SU-DHL-6 (cell line): Measurements from ENCODE around the gene KLRB1.

ENCODE experiments used
- H2AFZ ChIP-seq: fragments of 200-600 bp; sonication (generic); 2 replicates; pipeline ENCODE4 v1.6.1; 2014; ENCODE audit warnings: low read depth, mild to moderate bottlenecking, moderate library complexity, mixed read lengths, antibody characterized with exemption, low read length; ENCODE audit not compliant: severe bottlenecking
- H3F3A ChIP-seq: fragments of 200-600 bp; shearing (Covaris generic); 2 replicates; pipeline ENCODE4 v1.6.0; 2016; ENCODE audit warnings: antibody characterized with exemption, mild to moderate bottlenecking; ENCODE audit not compliant: insufficient read depth
- H3K27ac ChIP-seq: fragments of 200-600 bp; sonication (generic); 2 replicates; pipeline ENCODE4 v1.5.1; 2016; ENCODE audit warnings: low read depth, mild to moderate bottlenecking, low read length, moderate library complexity, mixed read lengths
- H3K27me3 ChIP-seq: fragments of 200-600 bp; sonication (generic), shearing (Covaris generic); 2 replicates; pipeline ENCODE4 v1.6.0; 2014; ENCODE audit warnings: mild to moderate bottlenecking, low read length
- H3K36me3 ChIP-seq: fragments of 200-600 bp; sonication (generic); 2 replicates; pipeline ENCODE4 v1.6.1; 2014; ENCODE audit warnings: mild to moderate bottlenecking, low read length, mixed read lengths
- H3K4me2 ChIP-seq: fragments of 300-600, 200-600 bp; shearing (Covaris generic), sonication (generic); 2 replicates; pipeline ENCODE4 v1.6.0; 2014; ENCODE audit warnings: low read length, low read depth, mild to moderate bottlenecking; ENCODE audit not compliant: poor library complexity, severe bottlenecking
- H3K4me3 ChIP-seq: fragments of 200-600 bp; sonication (generic); 2 replicates; pipeline ENCODE4 v1.5.1; 2014; ENCODE audit warnings: antibody characterized with exemption, low read length, mild to moderate bottlenecking, mixed read lengths; ENCODE audit not compliant: insufficient read depth, poor library complexity, severe bottlenecking
- H3K79me2 ChIP-seq: fragments of 200-600 bp; sonication (generic); 2 replicates; pipeline ENCODE4 v1.6.1; 2014; ENCODE audit warnings: mild to moderate bottlenecking, low read length, moderate library complexity; ENCODE audit not compliant: insufficient read depth
- H3K9ac ChIP-seq: fragments of 200-600 bp; sonication (generic); 2 replicates; pipeline ENCODE4 v1.7.0; 2014; ENCODE audit warnings: mild to moderate bottlenecking, low read length
- H3K9me2 ChIP-seq: fragments of 200-600 bp; sonication (generic); replicated peaks from 2 replicates; pipeline ENCODE4 v1.6.1; 2014; ENCODE audit warnings: low read length; ENCODE audit not compliant: insufficient read depth
- H3K9me3 ChIP-seq: fragments of 200-600 bp; sonication (generic); 2 replicates; pipeline ENCODE4 v1.6.1; 2014; ENCODE audit warnings: low read length, mixed read lengths; ENCODE audit not compliant: insufficient read depth
- H4K20me1 ChIP-seq: fragments of 200-600 bp; sonication (generic); 2 replicates; pipeline ENCODE4 v1.6.1; 2014; ENCODE audit warnings: low read depth, mild to moderate bottlenecking, antibody characterized with exemption, low read length, moderate library complexity, mixed read lengths
- CTCF ChIP-seq: fragments of 200-600 bp; sonication (generic); IDR thresholded peaks from one replicate; pipeline ENCODE4 v1.5.1; 2017; ENCODE audit warnings: antibody characterized with exemption, mild to moderate bottlenecking, low read length, moderate library complexity; ENCODE audit not compliant: insufficient read depth, poor library complexity, severe bottlenecking
- EZH2phosphoT487 ChIP-seq: fragments of 200-600 bp; sonication (generic), shearing (Covaris generic); conservative IDR thresholded peaks from 2 replicates; pipeline ENCODE4 v1.6.1; 2018; ENCODE audit warnings: mild to moderate bottlenecking, antibody characterized with exemption, low read length, moderate library complexity, mixed read lengths

Gene KLRB1

GRCh38 chr12:9598363-9598762 is 9.4 kb downstream of the KLRB1 start:
- Histone ChIP-seq H3K27ac (no peak overlapping the region), H3K9me2 (no peaks in the 10 kb centered on the region), H3K4me3 (no peak overlapping the region), H4K20me1 (no peaks in the 10 kb centered on the region), H2AFZ (no peak overlapping the region), H3F3A (no peaks in the 10 kb centered on the region), H3K4me2 (no peak overlapping the region), H3K9ac (no peak overlapping the region), H3K27me3 (no peaks in the 10 kb centered on the region), H3K36me3 (no peaks in the 10 kb centered on the region), H3K9me3 (no peaks in the 10 kb centered on the region), H3K79me2 (no peaks in the 10 kb centered on the region)
- TF ChIP-seq EZH2phosphoT487 (no peak), CTCF (no peak)

GRCh38 chr12:9597365-9597764 is 10.4 kb downstream of the KLRB1 start:
- Histone ChIP-seq H3F3A (no peaks in the 10 kb centered on the region), H2AFZ (no peak overlapping the region), H3K36me3 (no peaks in the 10 kb centered on the region)

GRCh38 chr12:9590441-9590840 is 17.3 kb downstream of the KLRB1 start:
- Histone ChIP-seq H3K79me2 (no peaks in the 10 kb centered on the region), H3K9me2 (no peaks in the 10 kb centered on the region), H3K9me3 (no peaks in the 10 kb centered on the region), H3K9ac (no peak overlapping the region), H3K36me3 (no peaks in the 10 kb centered on the region), H3K27ac (no peak overlapping the region), H3K4me3 (no peak overlapping the region), H3F3A (no peaks in the 10 kb centered on the region), H2AFZ (no peak overlapping the region), H3K27me3 (no peaks in the 10 kb centered on the region), H3K4me2 (no peak overlapping the region), H4K20me1 (no peaks in the 10 kb centered on the region)
- TF ChIP-seq EZH2phosphoT487 (no peak), CTCF (no peak)

More at GRCh38 chr12:9597365-9597764, 10.4 kb downstream of the KLRB1 start:
- Histone ChIP-seq H3K9me3 (no peaks in the 10 kb centered on the region), H3K4me2 (no peak overlapping the region), H3K9me2 (no peaks in the 10 kb centered on the region), H3K27ac (no peak overlapping the region), H3K4me3 (no peak overlapping the region), H3K27me3 (no peaks in the 10 kb centered on the region), H3K9ac (no peak overlapping the region), H3K79me2 (no peaks in the 10 kb centered on the region), H4K20me1 (no peaks in the 10 kb centered on the region)
- no peak for TF ChIP-seq EZH2phosphoT487
- no peak for TF ChIP-seq CTCF
